ENCODE data around the gene RHOA. TPM values are rescaled to one million over a fixed set of nuclear protein-coding genes. Genes with fewer than 3 reads are reported as not detected.

Gene RHOA
- total and polyA plus RNA-seq, 2 of the 13 experiments (the other 11 are each of a cell fraction or from before 2014, with no cell fraction given) = 131 to 177 TPM

GRCh38 chr3:49371946-49372345 is 39.8 kb downstream of the RHOA start:
- no TSS peak for BruUV-seq (replicated peaks)
- ATAC-seq = no peak
- TF ChIP-seq ATF3 (CRISPR knock-in tag; IDR thresholded peaks at IDR 0.05) = no peak
- TF ChIP-seq MXD4 (CRISPR knock-in tag; IDR thresholded peaks at IDR 0.05) = no peak
- TF ChIP-seq HHEX (CRISPR knock-in tag; IDR thresholded peaks at IDR 0.05) = no peak
- TF ChIP-seq ZBTB8A (CRISPR knock-in tag; IDR thresholded peaks at IDR 0.05; ENCODE audit: borderline replicate concordance, low read depth) = no peak
- TF ChIP-seq AGO2 (optimal IDR thresholded peaks at IDR 0.05; ENCODE audit: low read depth, low read length) = no peak
- no peak for TF ChIP-seq NFKB2 (CRISPR knock-in tag; IDR thresholded peaks at IDR 0.05; ENCODE audit: borderline replicate concordance)
- no peak for TF ChIP-seq SMARCE1 (IDR thresholded peaks at IDR 0.05; ENCODE audit: borderline replicate concordance)
- TF ChIP-seq ARNT2 (CRISPR knock-in tag; IDR thresholded peaks at IDR 0.05; ENCODE audit: low read depth) = no peak
- no peak for TF ChIP-seq ZNF800 (CRISPR knock-in tag; IDR thresholded peaks at IDR 0.05)
- no peak for TF ChIP-seq DNMT3B (CRISPR knock-in tag; conservative IDR thresholded peaks at IDR 0.05)
- TF ChIP-seq ZNF773 (CRISPR knock-in tag; IDR thresholded peaks at IDR 0.05; ENCODE audit: borderline replicate concordance) = no peak
- no peak for TF ChIP-seq SKI (IDR thresholded peaks at IDR 0.05; ENCODE audit: partially characterized antibody)
- TF ChIP-seq ZBED4 (CRISPR knock-in tag; IDR thresholded peaks at IDR 0.05; ENCODE audit: borderline replicate concordance) = no peak
- TF ChIP-seq AHDC1 (CRISPR knock-in tag; IDR thresholded peaks at IDR 0.05; ENCODE audit: borderline replicate concordance) = no peak

More at GRCh38 chr3:49371946-49372345, 39.8 kb downstream of the RHOA start:
- Histone ChIP-seq H3K36me3 (replicated peaks in 1 of 2; ENCODE audit: control insufficient read depth in 1 of 2, insufficient read depth in 2 of 2, low read length in 2 of 2) (peaks cover 20 to 63% of the 10 kb centered on the region in 2 experiments), H3K9ac (ENCODE audit: insufficient read depth, low read depth, low read length) (no peak overlapping the region), H3K4me1 (ENCODE audit: insufficient read depth, low read length) (peaks cover 27% of the 10 kb centered on the region), H3K4me3 (replicated peaks in 1 of 3; ENCODE audit: insufficient read depth in 1 of 3, low read depth in 2 of 3, low read length in 3 of 3) (no peak overlapping the region), H3K9me3 (ENCODE audit: low read length) (no peaks in the 10 kb centered on the region), H2AFZ (ENCODE audit: low read length) (no peak overlapping the region), H3K4me2 (ENCODE audit: low read depth, low read length) (no peak overlapping the region), H3K27ac (ENCODE audit: extremely low read length, insufficient read depth, low read length) (no peak overlapping the region), H4K20me1 (ENCODE audit: insufficient read depth, low read length) (no peaks in the 10 kb centered on the region; the same call in 1 of the 2 replicates), H3K79me2 (ENCODE audit: insufficient read depth, low read length) (peaks cover 50% of the 10 kb centered on the region), H3K27me3 (ENCODE audit: control insufficient read depth in 1 of 2, insufficient read depth in 2 of 2, low read length in 2 of 2) (no peaks in the 10 kb centered on the region)
- POLR2A ChIA-PET = no interaction called here
- FAIRE-seq (no peak), DNase-seq (ENCODE audit: low spot score) (no peak)
- intact Hi-C loops (cut with micrococcal nuclease; ENCODE audit: unreplicated experiment) = no loop called here
- CTCF ChIA-PET (ENCODE audit: low intra/inter-chr PET ratio, low total read pairs) = no interaction called here
- in situ Hi-C loops (cut with HindIII; ENCODE audit: extremely low pct_ligation_motif_present, low pct_unique_long_range_greater_than_20kb) = no loop called here
